ENCODE results near the gene LMTK3.
A peak's percentile ranks its signal among the peaks of the same experiment; 100 is the strongest.
"Not testable (repeated sequence)": the region's sequence is repeated elsewhere in the genome, so short reads cannot be mapped to it uniquely, and the experiment has no call there.

The LMTK3 gene

DNA sequence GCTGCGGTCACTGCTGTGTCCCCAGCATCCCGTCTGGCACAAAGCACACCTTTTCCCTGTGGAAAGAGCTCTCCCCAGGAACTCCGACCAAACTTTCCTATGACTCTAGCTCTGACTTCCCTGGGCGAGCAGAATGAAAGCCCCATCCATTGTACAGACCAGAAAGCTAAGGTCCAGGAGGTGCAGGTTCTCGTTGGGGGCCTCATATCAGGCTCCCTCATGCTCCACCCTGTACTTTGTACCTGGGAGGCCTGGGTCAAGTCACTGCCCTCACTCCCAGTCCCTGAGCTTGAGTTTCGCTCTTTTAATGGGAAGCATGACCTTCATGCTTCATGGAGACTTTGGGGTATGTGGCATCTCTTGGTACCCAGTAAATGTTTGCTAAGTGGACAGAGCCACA is 24.1 kb downstream of the LMTK3 start:
- DNase-seq = no peak

DNA sequence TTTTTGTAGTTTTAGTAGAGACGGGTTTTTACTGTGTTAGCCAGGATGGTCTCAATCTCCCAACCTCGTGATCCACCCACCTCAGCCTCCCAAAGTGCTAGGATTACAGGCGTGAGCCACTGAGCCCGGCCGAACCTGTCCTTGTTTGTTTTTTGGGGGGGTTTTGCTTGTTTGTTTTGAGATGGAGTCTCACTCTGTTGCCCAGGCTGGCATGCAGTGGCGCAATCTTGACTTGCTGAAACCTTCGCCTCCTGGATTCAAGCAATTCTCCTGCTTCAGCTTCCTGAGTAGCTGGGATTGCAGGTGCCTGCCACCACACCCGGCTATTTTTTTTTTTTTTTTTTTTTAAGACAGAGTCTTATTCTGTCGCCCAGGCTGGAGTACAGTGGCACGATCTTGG is 24.9 kb downstream of the LMTK3 start:
- not testable (repeated sequence) for DNase-seq

DNA sequence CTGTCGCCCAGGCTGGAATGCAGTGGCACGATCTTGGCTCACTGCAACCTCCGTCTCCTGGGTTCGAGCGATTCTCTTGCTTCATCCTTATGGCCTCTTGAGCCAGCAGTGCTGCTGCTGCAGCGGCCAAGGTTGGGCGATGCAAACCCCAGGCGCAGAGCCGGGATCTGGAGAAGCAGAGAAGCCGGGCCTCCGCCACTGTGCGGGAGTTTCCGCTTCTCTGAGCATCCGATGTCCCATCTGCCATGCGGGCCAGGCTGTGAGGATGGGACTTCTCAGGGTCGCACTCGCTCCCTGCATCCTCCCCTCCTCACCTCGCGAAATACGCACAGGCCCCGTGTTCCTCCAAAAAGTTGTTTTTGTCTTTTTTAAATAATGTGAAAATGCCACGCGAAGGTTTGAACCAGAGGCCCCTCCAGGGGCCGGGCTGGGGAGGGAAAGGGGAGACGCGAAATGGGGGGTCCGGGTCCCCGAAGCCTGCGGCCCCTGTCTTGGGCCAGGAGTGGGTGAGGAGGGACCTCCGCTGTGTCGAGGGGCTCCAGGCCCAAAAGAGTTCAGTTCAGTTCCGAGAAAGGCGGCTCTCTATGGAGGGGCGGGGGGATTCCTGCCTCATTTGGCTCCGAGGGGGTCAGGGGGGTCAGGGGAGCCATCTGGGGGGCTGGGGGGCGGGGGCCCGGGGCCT is 26.6 kb downstream of the LMTK3 start:
- DNase-seq = no peak

GRCh38 chr19:48484247-48484893 is 27.3 kb downstream of the LMTK3 start:
- DNase-seq = no peak

DNA sequence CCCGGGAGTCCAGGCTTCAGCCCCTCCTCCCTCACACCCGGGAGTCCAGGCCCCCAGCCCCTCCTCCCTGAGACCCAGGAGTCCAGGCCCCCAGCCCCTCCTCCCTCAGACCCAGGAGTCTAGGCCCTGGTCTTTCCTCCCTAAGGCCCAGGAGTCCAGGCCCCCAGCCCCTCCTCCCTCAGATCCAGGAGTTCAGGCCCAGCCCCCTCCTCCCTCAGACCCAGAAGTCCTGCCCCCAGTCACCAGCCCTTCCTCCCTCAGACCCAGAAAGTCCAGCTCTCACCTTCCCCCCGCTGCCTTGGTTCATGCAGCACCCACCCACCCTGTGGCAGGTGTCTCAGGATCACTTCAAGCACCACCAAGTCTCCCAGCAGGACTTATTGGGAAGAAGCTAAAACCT is 28.3 kb downstream of the LMTK3 start:
- no peak for DNase-seq

DNA sequence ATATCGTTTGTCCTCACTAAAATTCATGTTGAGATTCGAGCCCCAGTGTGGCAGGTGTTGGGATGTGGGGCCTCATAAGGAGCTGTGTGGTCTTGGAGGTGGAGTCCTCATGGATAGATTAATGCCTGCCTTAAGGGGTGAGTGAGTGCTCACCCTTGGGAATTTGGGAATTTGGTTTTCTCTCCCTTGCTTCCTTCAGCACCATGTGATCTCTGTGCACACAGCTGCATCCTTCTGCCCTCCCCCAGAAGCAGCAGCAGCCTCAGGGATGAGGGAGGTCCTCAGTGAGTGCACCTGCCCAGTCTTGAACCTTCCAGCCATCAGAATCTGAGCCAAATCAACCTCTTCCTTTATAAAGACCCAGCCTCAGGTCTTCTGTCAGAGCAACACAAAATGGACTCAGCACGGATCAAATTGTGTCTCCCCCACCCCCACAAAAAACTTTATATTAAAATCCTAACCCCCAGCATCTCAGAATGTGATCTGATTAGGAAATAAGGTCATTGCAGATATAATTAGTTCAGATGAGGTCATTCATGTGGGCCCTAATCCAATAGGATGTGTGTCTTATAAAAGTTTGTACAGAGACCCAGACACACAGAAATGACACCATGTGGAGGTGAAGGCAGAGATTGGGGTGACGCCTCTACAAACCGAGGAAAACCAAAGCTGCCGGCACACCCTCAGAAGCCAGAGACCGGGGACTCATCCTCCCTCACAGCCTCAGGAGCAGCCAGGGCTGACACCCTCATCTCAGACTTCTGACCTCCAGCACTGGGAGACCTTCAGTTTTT is 29.6 kb downstream of the LMTK3 start:
- no peak for DNase-seq

- DNase-seq = peak; percentile 59
Measured at GRCh38 chr19:48480558-48481500, 30.8 kb downstream of the LMTK3 start.

- peak; percentile 54 for DNase-seq
Measured at GRCh38 chr19:48480183-48480557, 31.5 kb downstream of the LMTK3 start.

DNA sequence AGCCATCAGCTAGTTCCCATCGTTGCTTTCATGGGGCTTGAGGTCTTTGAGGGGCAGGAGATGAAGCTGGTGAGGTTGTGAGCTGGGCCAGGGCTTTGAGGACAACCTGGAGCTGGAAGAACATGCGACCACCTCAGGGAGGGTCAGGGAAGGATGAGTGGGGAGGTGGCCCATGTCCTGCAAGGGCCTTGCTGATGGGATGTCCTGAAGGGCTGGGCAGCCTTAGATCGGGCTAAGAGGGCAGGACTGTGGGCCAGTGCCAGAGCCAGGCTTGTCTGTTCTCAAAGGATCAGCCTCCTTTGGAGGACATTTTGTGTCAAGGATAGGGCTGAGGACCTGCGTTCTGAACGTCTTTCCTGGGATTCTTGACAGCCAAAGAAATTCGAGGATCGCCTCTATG is 31.9 kb downstream of the LMTK3 start:
- no peak for DNase-seq

- DNase-seq = no peak
Measured at GRCh38 chr19:48478339-48479256, 33.0 kb downstream of the LMTK3 start.

GRCh38 chr19:48477698-48478338 is 33.8 kb downstream of the LMTK3 start:
- no peak for DNase-seq

DNA sequence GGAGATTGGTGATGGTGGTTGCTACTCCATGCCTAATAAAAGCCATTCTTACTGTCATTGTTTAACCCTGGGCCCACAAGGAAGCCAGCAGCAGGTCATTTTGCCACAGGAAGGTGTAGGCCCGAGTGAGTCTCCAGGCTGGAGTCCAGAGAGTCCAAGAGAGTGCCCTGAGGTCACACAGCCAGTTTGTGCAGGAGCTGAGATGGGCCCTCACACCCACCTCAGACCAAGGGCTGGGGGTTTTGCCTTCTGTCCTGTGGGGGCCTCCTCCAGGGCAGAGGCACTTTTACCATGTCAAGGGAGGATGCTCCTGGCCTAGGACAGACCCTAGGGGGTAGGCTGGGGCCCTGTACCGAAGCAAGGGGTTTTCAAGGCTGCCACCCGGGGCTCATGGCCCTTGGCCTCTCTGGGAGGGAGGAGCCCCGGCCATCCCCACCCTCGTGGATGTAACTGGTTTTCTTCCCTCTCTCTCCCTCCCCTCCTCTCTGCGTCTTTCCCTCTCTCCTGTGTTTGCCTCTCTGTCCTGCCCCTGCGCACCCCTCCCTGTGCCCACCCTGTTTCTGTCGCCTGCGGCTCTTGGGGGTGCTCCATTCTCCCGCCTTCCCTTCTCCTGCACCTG is 34.5 kb downstream of the LMTK3 start:
- DNase-seq = no peak

GRCh38 chr19:48476176-48476575 is 35.5 kb downstream of the LMTK3 start:
- DNase-seq = no peak

DNA sequence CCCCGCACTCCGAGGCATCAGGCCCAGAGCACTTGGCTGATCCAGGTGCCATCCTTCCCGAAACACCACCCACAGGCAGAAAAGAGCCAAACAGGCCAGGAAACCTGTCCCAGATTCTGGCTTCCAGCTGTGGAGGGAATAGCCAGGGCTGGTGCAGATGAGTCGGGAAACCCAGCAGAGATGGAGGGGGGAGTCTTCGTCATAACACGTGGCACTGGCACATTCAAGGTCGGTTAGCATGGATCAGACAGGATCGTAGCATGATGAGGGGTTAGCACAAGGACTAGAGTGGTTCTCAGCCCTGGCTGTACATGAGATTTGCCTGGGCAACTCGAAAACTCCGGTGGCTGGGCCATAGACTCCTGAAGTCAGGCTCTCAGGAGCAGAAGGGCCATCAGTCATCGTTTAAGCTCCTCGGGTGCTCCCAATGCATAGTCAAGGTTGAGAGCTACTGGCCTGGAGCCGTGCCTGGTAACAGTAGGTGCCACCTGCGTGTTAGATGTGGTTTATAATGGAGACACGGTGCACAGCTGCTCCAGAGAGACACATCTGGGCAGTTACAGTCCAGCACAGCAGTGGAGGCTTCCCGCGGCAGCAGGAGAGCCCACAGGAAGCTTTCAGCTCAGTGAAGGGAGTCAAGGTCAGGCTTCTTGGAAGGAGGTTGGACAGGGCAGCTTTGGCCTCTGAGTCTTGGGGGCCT is 36.1 kb downstream of the LMTK3 start:
- no peak for DNase-seq

DNA sequence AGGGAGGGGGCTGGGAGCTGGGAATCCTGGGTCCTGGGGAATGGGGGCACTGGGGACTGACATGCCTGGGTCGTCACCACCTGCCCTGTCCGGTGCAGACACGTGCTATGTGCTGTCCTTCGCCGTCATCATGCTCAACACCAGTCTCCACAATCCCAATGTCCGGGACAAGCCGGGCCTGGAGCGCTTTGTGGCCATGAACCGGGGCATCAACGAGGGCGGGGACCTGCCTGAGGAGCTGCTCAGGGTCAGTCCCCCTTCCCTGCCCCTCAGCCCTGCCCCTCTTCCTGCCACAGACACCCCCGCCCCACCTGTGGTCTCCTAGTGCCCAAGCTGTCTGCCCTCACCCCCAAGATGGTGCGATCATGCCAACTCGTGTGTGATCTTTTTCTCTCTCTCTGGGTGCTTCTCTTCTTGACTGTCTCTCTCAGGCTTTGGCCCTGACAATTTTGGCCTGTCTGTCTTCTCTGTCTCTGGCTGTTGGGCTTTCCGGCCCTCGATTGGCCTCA is 37.5 kb downstream of the LMTK3 start:
- DNase-seq = no peak

GRCh38 chr19:48473161-48473966 is 38.3 kb downstream of the LMTK3 start:
- no peak for DNase-seq

GRCh38 chr19:48471836-48472235 is 39.8 kb downstream of the LMTK3 start:
- DNase-seq = no peak

DNA sequence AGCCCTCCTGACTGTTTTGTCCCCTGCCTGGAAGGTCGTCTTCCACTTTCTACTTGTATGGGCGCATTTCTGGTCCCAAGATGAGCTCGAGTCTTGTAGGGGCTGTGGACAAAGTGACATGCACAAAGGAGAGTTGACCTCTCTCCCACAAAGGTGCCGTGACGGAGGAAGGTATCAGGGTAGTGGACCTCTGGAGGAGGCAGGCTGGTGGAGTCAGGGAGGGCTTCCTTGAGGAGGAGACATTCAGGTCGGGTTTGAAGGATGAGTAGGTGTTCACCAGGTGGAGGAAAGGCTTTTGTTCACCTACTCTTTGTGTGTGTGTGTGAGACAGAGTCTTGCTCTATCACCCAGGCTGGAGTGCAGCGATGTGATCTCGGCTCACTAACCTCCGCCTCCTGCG is 40.8 kb downstream of the LMTK3 start:
- no peak for DNase-seq
